Measurements from ENCODE around the gene EDNRA. TPM values are rescaled to one million over a fixed set of nuclear protein-coding genes. Genes with fewer than 3 reads are reported as not detected.

EDNRA gene
- total RNA-seq, 4 donors from 2014 or later, result 9.7 to 206 (median 42.0) TPM

- Histone ChIP-seq H3K27me3 (no peaks in the 10 kb centered on the region), H3K27ac (peak overlapping the region in 1 of 2 donors; percentile 24), H3K36me3 (no peaks in the 10 kb centered on the region), H3K4me3 (no peak overlapping the region), H3K4me1 (peaks cover 0 to 4% of the 10 kb centered on the region in 2 donors), H3K9me3 (no peaks in the 10 kb centered on the region)
- intact Hi-C loops (cut with DNase I; ENCODE audit: low total_unique reads), result no loop called here
- no peak for DNase-seq
- TF ChIP-seq CTCF (IDR thresholded peaks at IDR 0.05), result no peak
- TF ChIP-seq POLR2A (IDR thresholded peaks at IDR 0.05), result no peak
Observed at GRCh38 chr4:147485167-147485566, 4.3 kb downstream of the EDNRA start.

GRCh38 chr4:147487616-147488015, 6.7 kb downstream of the EDNRA start:
- Histone ChIP-seq H3K27me3 (no peaks in the 10 kb centered on the region), H3K27ac (peak overlapping the region in 1 of 2 donors; percentile 3), H3K4me3 (no peak overlapping the region), H3K9me3 (no peaks in the 10 kb centered on the region), H3K36me3 (no peaks in the 10 kb centered on the region), H3K4me1 (peaks cover 0 to 11% of the 10 kb centered on the region in 2 donors)
- DNase-seq, result no peak
- TF ChIP-seq POLR2A (IDR thresholded peaks at IDR 0.05), result no peak
- TF ChIP-seq CTCF (IDR thresholded peaks at IDR 0.05), result no peak
- intact Hi-C loops (cut with DNase I; ENCODE audit: low total_unique reads), result no loop called here

- no peak overlapping the region for H3K4me3 ChIP-seq
- no peak for TF ChIP-seq CTCF (IDR thresholded peaks at IDR 0.05)
- no peak for TF ChIP-seq POLR2A (IDR thresholded peaks at IDR 0.05)
- H3K36me3 ChIP-seq, result no peaks in the 10 kb centered on the region
- H3K4me1 ChIP-seq, result peaks cover 0 to 11% of the 10 kb centered on the region in 2 donors
- intact Hi-C loops (cut with DNase I; ENCODE audit: low total_unique reads), result no loop called here
- peak overlapping the region in 1 of 2 donors; percentile 18 for H3K27ac ChIP-seq
- DNase-seq, result no peak
- H3K27me3 ChIP-seq, result no peaks in the 10 kb centered on the region
- no peaks in the 10 kb centered on the region for H3K9me3 ChIP-seq
Observed at GRCh38 chr4:147488556-147488955, 7.7 kb downstream of the EDNRA start.

- H3K9me3 ChIP-seq, result no peaks in the 10 kb centered on the region
- TF ChIP-seq CTCF (IDR thresholded peaks at IDR 0.05), result no peak
- H3K36me3 ChIP-seq, result no peaks in the 10 kb centered on the region
- intact Hi-C loops (cut with DNase I; ENCODE audit: low total_unique reads), result no loop called here
- no peak for DNase-seq
- H3K27ac ChIP-seq, result peak overlapping the region; percentile 4 to 38
- peaks cover 0 to 11% of the 10 kb centered on the region in 2 donors for H3K4me1 ChIP-seq
- H3K4me3 ChIP-seq, result no peak overlapping the region
- H3K27me3 ChIP-seq, result no peaks in the 10 kb centered on the region
Observed at GRCh38 chr4:147491086-147491485, 10.2 kb downstream of the EDNRA start.

- Histone ChIP-seq H3K4me3 (no peak overlapping the region), H3K4me1 (peaks cover 0 to 11% of the 10 kb centered on the region in 2 donors), H3K36me3 (no peaks in the 10 kb centered on the region), H3K27ac (peak overlapping the region; percentile 38 to 47), H3K27me3 (no peaks in the 10 kb centered on the region), H3K9me3 (no peaks in the 10 kb centered on the region)
- intact Hi-C loops (cut with DNase I; ENCODE audit: low total_unique reads), result no loop called here
- no peak for DNase-seq
- TF ChIP-seq POLR2A (IDR thresholded peaks at IDR 0.05) (no peak), CTCF (IDR thresholded peaks at IDR 0.05) (no peak)
Observed at GRCh38 chr4:147492306-147492705, 11.4 kb downstream of the EDNRA start.
